IMR-90 (cell line): ENCODE results near the gene FOSB. TPM values are rescaled to one million over a fixed set of nuclear protein-coding genes. Genes with fewer than 3 reads are reported as not detected.

ENCODE experiments used
- ATAC-seq: fragments of 200-7000 bp; cut with Tn5 transposase; 2 replicates; pipeline ENCODE4 v1.9.1; 2020; ENCODE audit warnings: low read depth, mild to moderate bottlenecking, moderate library complexity
- BruUV-seq: library from RNA; stranded (reverse); fragments of 400-500 nt; replicated peaks from 2 replicates; lab custom pipeline; 2021; lab: Mats Ljungman, UMichigan
- CTCF ChIA-PET: fragments of 300-600 bp; formaldehyde crosslinking; extraction: SDS; loops from one replicate; lab custom pipeline; 2021; ENCODE audit warnings: antibody characterized with exemption; lab: Yijun Ruan, JAX
- POLR2A ChIA-PET: fragments of 300-600 bp; sonication (Branson Sonifier 250); formaldehyde crosslinking; loops from one replicate; lab custom pipeline; 2022; ENCODE audit warnings: antibody characterized with exemption; ENCODE audit not compliant: unreplicated experiment; lab: Charles Lee
- DNase-seq: peaks from one replicate; pipeline ENCODE4 v3.0.0; 2013
- H2AFZ ChIP-seq: replicated peaks from 2 replicates; pipeline ENCODE3; 2013; ENCODE audit warnings: low read length, mild to moderate bottlenecking; ENCODE audit not compliant: poor library complexity
- H2AK5ac ChIP-seq: 2 replicates; pipeline ENCODE4 v1.6.1; 2013; ENCODE audit warnings: low read depth, low read length, inconsistent platforms
- H2AK9ac ChIP-seq: replicated peaks from 2 replicates; pipeline ENCODE3; 2013; ENCODE audit warnings: mild to moderate bottlenecking, low read depth, low read length, moderate library complexity; ENCODE audit not compliant: poor library complexity
- H2BK120ac ChIP-seq: 2 replicates; pipeline ENCODE4 v1.6.1; 2013; ENCODE audit warnings: low read depth, low read length, inconsistent platforms
- H2BK15ac ChIP-seq: 3 replicates; pipeline ENCODE4 v1.6.1; 2013; ENCODE audit warnings: low read depth, low read length, inconsistent platforms
- H2BK20ac ChIP-seq: 2 replicates; pipeline ENCODE4 v1.6.1; 2013; ENCODE audit warnings: low read depth, mild to moderate bottlenecking, inconsistent platforms, low read length, moderate library complexity
- H2BK5ac ChIP-seq: 2 replicates; pipeline ENCODE4 v1.6.1; 2013; ENCODE audit warnings: mild to moderate bottlenecking, low read depth, low read length, inconsistent platforms; ENCODE audit not compliant: poor library complexity, severe bottlenecking
- H3K14ac ChIP-seq: replicated peaks from 2 replicates; pipeline ENCODE4 v1.6.1; 2013; ENCODE audit warnings: low read depth, low read length, inconsistent platforms
- H3K18ac ChIP-seq: 2 replicates; pipeline ENCODE4 v1.6.1; 2013; ENCODE audit warnings: low read depth, low read length, control low read depth
- H3K23ac ChIP-seq: 2 replicates; pipeline ENCODE4 v1.6.1; 2013; ENCODE audit warnings: low read depth, low read length, inconsistent platforms
- H3K27ac ChIP-seq: 2 replicates; pipeline ENCODE4 v1.5.1; 2013; ENCODE audit warnings: mild to moderate bottlenecking, control low read depth, low read length; ENCODE audit not compliant: insufficient read depth
- H3K27me3 ChIP-seq: 2 replicates; pipeline ENCODE4 v1.6.1; 2013; ENCODE audit warnings: low read length; ENCODE audit not compliant: control insufficient read depth, insufficient read depth
- H3K36me3 ChIP-seq: 2 replicates; pipeline ENCODE4 v1.6.1; 2013; ENCODE audit warnings: low read length, mixed read lengths; ENCODE audit not compliant: control insufficient read depth, insufficient read depth
- H3K4ac ChIP-seq: 2 replicates; pipeline ENCODE4 v1.6.1; 2013; ENCODE audit warnings: low read depth, low read length, inconsistent platforms
- H3K4me1 ChIP-seq: 2 replicates; pipeline ENCODE4 v1.6.1; 2013; ENCODE audit warnings: low read length, mixed read lengths; ENCODE audit not compliant: control insufficient read depth, insufficient read depth
- H3K4me2 ChIP-seq: 2 replicates; pipeline ENCODE4 v1.6.1; 2013; ENCODE audit warnings: low read depth, mild to moderate bottlenecking, control low read depth, low read length, moderate library complexity
- H3K4me3 ChIP-seq: 2 replicates; pipeline ENCODE4 v1.5.1; 2013; ENCODE audit warnings: low read depth, mild to moderate bottlenecking, control low read depth, low read length, moderate library complexity; ENCODE audit not compliant: insufficient read depth
- H3K56ac ChIP-seq: 2 replicates; pipeline ENCODE4 v1.6.1; 2013; ENCODE audit warnings: low read length, inconsistent platforms; ENCODE audit not compliant: insufficient read depth; ENCODE audit errors: extremely low read depth
- H3K79me1 ChIP-seq, 2 experiments: 2 replicates each; pipeline ENCODE4 v1.6.1; 2013; ENCODE audit warnings: low read length in 2 of 2, inconsistent platforms in 1 of 2, low read depth in 1 of 2
- H3K9ac ChIP-seq: 2 replicates; pipeline ENCODE4 v1.6.1; 2013; ENCODE audit warnings: low read depth, low read length, control low read depth
- H3K9me1 ChIP-seq: 2 replicates; pipeline ENCODE4 v1.6.1; 2013; ENCODE audit warnings: low read length, inconsistent platforms; ENCODE audit not compliant: insufficient read depth
- H3K9me3 ChIP-seq: 2 replicates; pipeline ENCODE4 v1.6.1; 2013; ENCODE audit warnings: low read length; ENCODE audit not compliant: control insufficient read depth, insufficient read depth
- H4K20me1 ChIP-seq: 2 replicates; pipeline ENCODE4 v1.6.1; 2013; ENCODE audit warnings: low read length, inconsistent platforms; ENCODE audit not compliant: insufficient read depth
- H4K5ac ChIP-seq: 2 replicates; pipeline ENCODE4 v1.6.1; 2013; ENCODE audit warnings: mild to moderate bottlenecking, low read depth, low read length, control low read depth
- H4K8ac ChIP-seq, 2 experiments: 2 replicates each; pipeline ENCODE4 v1.6.1; 2013; ENCODE audit warnings: low read depth in 2 of 2, low read length in 2 of 2, control low read depth in 1 of 2, inconsistent platforms in 1 of 2
- H4K91ac ChIP-seq: 2 replicates; pipeline ENCODE4 v1.6.1; 2013; ENCODE audit warnings: low read depth, low read length, inconsistent platforms; ENCODE audit not compliant: insufficient read depth
- CEBPB ChIP-seq: IDR thresholded peaks from 2 replicates; pipeline ENCODE4 v1.6.1; 2012; ENCODE audit warnings: low read depth, low read length, improper control_type of control experiment
- CHD1 ChIP-seq: IDR thresholded peaks from 2 replicates; pipeline ENCODE4 v1.6.1; 2012; ENCODE audit warnings: low read depth, low read length, improper control_type of control experiment
- ELK1 ChIP-seq: fragments of 150-350 bp; IDR thresholded peaks from 2 replicates; pipeline ENCODE4 v1.6.1; 2016; ENCODE audit warnings: low read depth, mild to moderate bottlenecking, low read length, moderate library complexity, borderline replicate concordance
- FOS ChIP-seq: fragments of 150-350 bp; IDR thresholded peaks from 2 replicates; pipeline ENCODE4 v1.6.1; 2016; ENCODE audit warnings: low read depth, low read length
- MAFK ChIP-seq: IDR thresholded peaks from 2 replicates; pipeline ENCODE4 v1.6.1; 2012; ENCODE audit warnings: low read depth, low read length, improper control_type of control experiment
- MAZ ChIP-seq: IDR thresholded peaks from 2 replicates; pipeline ENCODE4 v1.6.1; 2012; ENCODE audit warnings: low read depth, mild to moderate bottlenecking, low read length, improper control_type of control experiment, moderate library complexity, borderline replicate concordance
- MXI1 ChIP-seq: IDR thresholded peaks from 2 replicates; pipeline ENCODE4 v1.6.1; 2012; ENCODE audit warnings: low read depth, mild to moderate bottlenecking, low read length, moderate library complexity, borderline replicate concordance
- NFE2L2 ChIP-seq: fragments of 150-350 bp; IDR thresholded peaks from 2 replicates; pipeline ENCODE4 v1.6.1; 2016; ENCODE audit warnings: low read depth, mild to moderate bottlenecking, low read length
- POLR2A ChIP-seq: IDR thresholded peaks from 2 replicates; pipeline ENCODE4 v1.6.1; 2012; ENCODE audit warnings: mild to moderate bottlenecking, low read depth, low read length
- RAD21 ChIP-seq: IDR thresholded peaks from 2 replicates; pipeline ENCODE4 v1.6.1; 2012; ENCODE audit warnings: low read length, improper control_type of control experiment
- RCOR1 ChIP-seq: IDR thresholded peaks from 2 replicates; pipeline ENCODE4 v1.6.1; 2012; ENCODE audit warnings: mild to moderate bottlenecking, low read length, improper control_type of control experiment; ENCODE audit not compliant: insufficient replicate concordance
- SMC3 ChIP-seq: fragments of 150-350 bp; IDR thresholded peaks from 2 replicates; pipeline ENCODE4 v1.6.1; 2016; ENCODE audit warnings: low read depth, mild to moderate bottlenecking, antibody characterized with exemption, low read length, moderate library complexity
- WGBS, 2 experiments: methylation state at CpG; one replicate each; pipeline versions ENCODE4 v1.1.5 to v1.1.7; 2013; ENCODE audit warnings: missing lambda C conversion rate in 2 of 2; ENCODE audit not compliant: insufficient read length in 1 of 2; ENCODE audit errors: extremely low coverage in 2 of 2; 5-methylcytosine and 5-hydroxymethylcytosine counted together
- dilution Hi-C: fragments of 300-500 bp; cut with HindIII; formaldehyde crosslinking; loops from one replicate; pipeline ENCODE4 v1.14.3; 2018; ENCODE audit warnings: low sequenced_read_pairs; ENCODE audit not compliant: unreplicated experiment
- in situ Hi-C: fragments of 300-500 bp; cut with MboI; formaldehyde crosslinking; loops from 3 replicates; pipeline ENCODE4 v1.14.3; 2019; ENCODE audit warnings: low sequenced_read_pairs, inconsistent platforms, mixed read lengths
- intact Hi-C: fragments of 100-400 bp; cut with micrococcal nuclease; formaldehyde crosslinking; loops from 2 replicates; pipeline ENCODE4 v1.10.0; 2022
- polyA plus RNA-seq, 3 experiments: library from polyadenylated mRNA; depleted of rRNA; stranded (reverse); fragments of >200 nt; gene quantifications; 2 replicates each; pipeline ENCODE4 v1.2.3, GENCODE V29; 2012; ENCODE audit warnings: low replicate concordance in 1 of 3
- total RNA-seq: library from RNA; depleted of rRNA; stranded (reverse); fragments of >200 nt; gene quantifications from 2 replicates; pipeline ENCODE4 v1.2.3, GENCODE V29; 2012
- TF ChIP-seq, protein P1 (sequence below): fragments of 150-350 bp; IDR thresholded peaks from 2 replicates; pipeline ENCODE4 v1.6.1; 2017; ENCODE audit warnings: mild to moderate bottlenecking, antibody characterized with exemption, low read length, low read depth
- TF ChIP-seq, protein P2 (sequence below): conservative IDR thresholded peaks from 2 replicates; pipeline ENCODE4 v1.5.1; 2012; ENCODE audit warnings: mild to moderate bottlenecking, low read depth, low read length, improper control_type of control experiment

Gene FOSB
- total and polyA plus RNA-seq, 2 of the 4 experiments (the other 2 are of a cell fraction): 11.1 to 15.6 TPM

DNA sequence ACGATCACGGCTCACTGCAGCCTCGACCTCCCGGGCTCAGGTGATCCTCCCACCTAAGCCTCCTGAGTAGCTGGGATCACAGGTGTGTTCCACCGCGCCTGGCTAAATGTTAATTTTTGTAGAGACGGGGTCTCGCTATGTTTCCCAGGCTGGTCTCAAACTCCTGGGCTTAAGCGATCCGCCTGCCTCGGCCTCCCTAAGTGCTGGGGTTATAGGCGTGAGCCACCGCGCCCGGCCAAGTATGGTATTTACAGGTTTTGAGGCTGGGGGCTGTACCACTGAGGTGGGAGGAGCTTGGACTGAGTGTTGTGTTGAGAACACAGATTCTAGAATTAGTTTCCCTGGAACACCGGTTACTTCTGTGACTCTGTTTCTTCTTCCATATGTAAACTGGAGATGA lies 30.0 kb downstream of the FOSB start:
- no peak overlapping the region for H3K14ac ChIP-seq
- H3K4ac ChIP-seq: no peak overlapping the region
- H3K79me1 ChIP-seq: peaks cover 0 to 3% of the 10 kb centered on the region in 2 experiments; a peak in 1 of 4 replicates
- H3K18ac ChIP-seq: no peak overlapping the region
- CTCF ChIA-PET: interaction anchor here (1.1 kb wide), 1 partner anchor 13 kb away, joined by 3 read pairs; no protein-coding TSS in a partner anchor
- no peak overlapping the region for H2AK5ac ChIP-seq
- H4K8ac ChIP-seq: no peak overlapping the region
- BruUV-seq: no TSS peak
- POLR2A ChIA-PET: no interaction called here
- no peak for TF ChIP-seq NFE2L2
- no peak for TF ChIP-seq RCOR1
- TF ChIP-seq CEBPB: no peak
- TF ChIP-seq POLR2A: no peak
- no peak for TF ChIP-seq MXI1
- no peak for TF ChIP-seq MAZ
- TF ChIP-seq MAFK: no peak
- no peak for TF ChIP-seq CHD1
- TF ChIP-seq, protein P1, sequence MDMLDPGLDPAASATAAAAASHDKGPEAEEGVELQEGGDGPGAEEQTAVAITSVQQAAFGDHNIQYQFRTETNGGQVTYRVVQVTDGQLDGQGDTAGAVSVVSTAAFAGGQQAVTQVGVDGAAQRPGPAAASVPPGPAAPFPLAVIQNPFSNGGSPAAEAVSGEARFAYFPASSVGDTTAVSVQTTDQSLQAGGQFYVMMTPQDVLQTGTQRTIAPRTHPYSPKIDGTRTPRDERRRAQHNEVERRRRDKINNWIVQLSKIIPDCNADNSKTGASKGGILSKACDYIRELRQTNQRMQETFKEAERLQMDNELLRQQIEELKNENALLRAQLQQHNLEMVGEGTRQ: no peak
- no peak for TF ChIP-seq ELK1
- TF ChIP-seq, protein P2, sequence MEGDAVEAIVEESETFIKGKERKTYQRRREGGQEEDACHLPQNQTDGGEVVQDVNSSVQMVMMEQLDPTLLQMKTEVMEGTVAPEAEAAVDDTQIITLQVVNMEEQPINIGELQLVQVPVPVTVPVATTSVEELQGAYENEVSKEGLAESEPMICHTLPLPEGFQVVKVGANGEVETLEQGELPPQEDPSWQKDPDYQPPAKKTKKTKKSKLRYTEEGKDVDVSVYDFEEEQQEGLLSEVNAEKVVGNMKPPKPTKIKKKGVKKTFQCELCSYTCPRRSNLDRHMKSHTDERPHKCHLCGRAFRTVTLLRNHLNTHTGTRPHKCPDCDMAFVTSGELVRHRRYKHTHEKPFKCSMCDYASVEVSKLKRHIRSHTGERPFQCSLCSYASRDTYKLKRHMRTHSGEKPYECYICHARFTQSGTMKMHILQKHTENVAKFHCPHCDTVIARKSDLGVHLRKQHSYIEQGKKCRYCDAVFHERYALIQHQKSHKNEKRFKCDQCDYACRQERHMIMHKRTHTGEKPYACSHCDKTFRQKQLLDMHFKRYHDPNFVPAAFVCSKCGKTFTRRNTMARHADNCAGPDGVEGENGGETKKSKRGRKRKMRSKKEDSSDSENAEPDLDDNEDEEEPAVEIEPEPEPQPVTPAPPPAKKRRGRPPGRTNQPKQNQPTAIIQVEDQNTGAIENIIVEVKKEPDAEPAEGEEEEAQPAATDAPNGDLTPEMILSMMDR: no peak
- TF ChIP-seq SMC3: no peak
- no peak for TF ChIP-seq RAD21
- no peak for TF ChIP-seq FOS
- no peak for ATAC-seq
- dilution Hi-C loops: no loop called here
- no peak overlapping the region for H3K4me2 ChIP-seq
- WGBS, 2 experiments: no CpG with 5 or more reads among the region's 16 CpGs
- no peak overlapping the region for H2BK5ac ChIP-seq
- no peak for DNase-seq
- 0 out of 2 replicates have a peak overlapping the region, but pooled peaks have one; percentile 31 for H3K23ac ChIP-seq
- no peak overlapping the region for H2AFZ ChIP-seq
- H3K9ac ChIP-seq: no peak overlapping the region
- H4K20me1 ChIP-seq: peaks cover 3% of the 10 kb centered on the region; the same call in 1 of the 2 replicates
- H3K36me3 ChIP-seq: no peaks in the 10 kb centered on the region
- peaks cover 6% of the 10 kb centered on the region; the same call in 1 of the 2 replicates for H3K27me3 ChIP-seq
- no peak overlapping the region for H2BK120ac ChIP-seq
- H3K27ac ChIP-seq: no peak overlapping the region
- H2AK9ac ChIP-seq: no peak overlapping the region
- H4K5ac ChIP-seq: no peak overlapping the region
- no peaks in the 10 kb centered on the region for H3K4me1 ChIP-seq
- H4K91ac ChIP-seq: no peak overlapping the region
- intact Hi-C loops: no loop called here
- H3K4me3 ChIP-seq: no peak overlapping the region
- H2BK15ac ChIP-seq: no peak overlapping the region
- peaks cover 9% of the 10 kb centered on the region for H3K9me1 ChIP-seq
- in situ Hi-C loops: no loop called here
- no peak overlapping the region for H2BK20ac ChIP-seq
- no peaks in the 10 kb centered on the region for H3K9me3 ChIP-seq
- no peak overlapping the region for H3K56ac ChIP-seq
